HEK293 (cell line): ENCODE results near the gene BTBD6.

ENCODE experiments used
- BCL11A ChIP-seq: fragments of 450-650 bp; formaldehyde crosslinking; IDR thresholded peaks from 2 replicates; pipeline ENCODE4 v1.5.1; 2016; ENCODE audit warnings: low read depth, missing biosample characterization, missing genetic modification characterization
- CTCF ChIP-seq: fragments of 450-650 bp; formaldehyde crosslinking; IDR thresholded peaks from 2 replicates; pipeline ENCODE4 v1.5.1; 2016; ENCODE audit warnings: missing biosample characterization, missing genetic modification characterization
- GFI1B ChIP-seq: fragments of 450-650 bp; formaldehyde crosslinking; IDR thresholded peaks from 2 replicates; pipeline ENCODE4 v1.5.1; 2016; ENCODE audit warnings: missing biosample characterization, missing genetic modification characterization
- KLF7 ChIP-seq: fragments of 450-650 bp; formaldehyde crosslinking; IDR thresholded peaks from 2 replicates; pipeline ENCODE4 v1.5.1; 2016; ENCODE audit warnings: missing biosample characterization, missing genetic modification characterization, borderline replicate concordance
- OSR2 ChIP-seq: fragments of 450-650 bp; formaldehyde crosslinking; IDR thresholded peaks from 2 replicates; pipeline ENCODE4 v1.5.1; 2016; ENCODE audit warnings: missing biosample characterization, missing genetic modification characterization
- PRDM1 ChIP-seq: fragments of 450-650 bp; formaldehyde crosslinking; IDR thresholded peaks from 2 replicates; pipeline ENCODE4; 2016; ENCODE audit warnings: missing biosample characterization, missing genetic modification characterization
- SALL2 ChIP-seq: fragments of 450-650 bp; formaldehyde crosslinking; IDR thresholded peaks from 2 replicates; pipeline ENCODE4 v1.5.0; 2017; ENCODE audit warnings: missing biosample characterization, mild to moderate bottlenecking, missing genetic modification characterization, borderline replicate concordance
- SP3 ChIP-seq: fragments of 450-650 bp; formaldehyde crosslinking; IDR thresholded peaks from 2 replicates; pipeline ENCODE4 v1.5.1; 2016; ENCODE audit warnings: missing biosample characterization, missing genetic modification characterization
- ZBTB8A ChIP-seq: fragments of 450-650 bp; formaldehyde crosslinking; IDR thresholded peaks from 2 replicates; pipeline ENCODE4 v1.5.1; 2016; ENCODE audit warnings: missing biosample characterization, missing genetic modification characterization
- ZFP37 ChIP-seq: fragments of 450-650 bp; formaldehyde crosslinking; IDR thresholded peaks from 2 replicates; pipeline ENCODE4 v1.5.1; 2016; ENCODE audit warnings: missing biosample characterization, missing genetic modification characterization
- ZIC2 ChIP-seq: fragments of 450-650 bp; formaldehyde crosslinking; IDR thresholded peaks from 2 replicates; pipeline ENCODE4 v1.5.1; 2016; ENCODE audit warnings: missing biosample characterization, missing genetic modification characterization
- ZNF10 ChIP-seq: fragments of 450-650 bp; formaldehyde crosslinking; IDR thresholded peaks from 2 replicates; pipeline ENCODE4 v1.5.1; 2017; ENCODE audit warnings: missing biosample characterization, missing genetic modification characterization
- ZNF132 ChIP-seq: fragments of 450-650 bp; formaldehyde crosslinking; IDR thresholded peaks from 2 replicates; pipeline ENCODE4 v1.5.1; 2017; ENCODE audit warnings: missing biosample characterization, missing genetic modification characterization, borderline replicate concordance
- ZNF146 ChIP-seq: fragments of 450-650 bp; formaldehyde crosslinking; IDR thresholded peaks from 2 replicates; pipeline ENCODE4 v1.5.1; 2016; ENCODE audit warnings: missing biosample characterization, missing genetic modification characterization
- ZNF155 ChIP-seq: fragments of 450-650 bp; formaldehyde crosslinking; IDR thresholded peaks from 2 replicates; pipeline ENCODE4 v1.5.1; 2016; ENCODE audit warnings: missing biosample characterization, missing genetic modification characterization
- ZNF174 ChIP-seq: fragments of 450-650 bp; formaldehyde crosslinking; IDR thresholded peaks from 2 replicates; pipeline ENCODE4 v1.5.0; 2017; ENCODE audit warnings: missing biosample characterization, mild to moderate bottlenecking, missing genetic modification characterization
- ZNF202 ChIP-seq: fragments of 450-650 bp; formaldehyde crosslinking; IDR thresholded peaks from 2 replicates; pipeline ENCODE4 v1.5.1; 2016; ENCODE audit warnings: missing biosample characterization, missing genetic modification characterization, borderline replicate concordance
- ZNF24 ChIP-seq: fragments of 450-650 bp; formaldehyde crosslinking; IDR thresholded peaks from 2 replicates; pipeline ENCODE4 v1.5.1; 2016; ENCODE audit warnings: missing biosample characterization, missing genetic modification characterization
- ZNF391 ChIP-seq: fragments of 450-650 bp; formaldehyde crosslinking; IDR thresholded peaks from 2 replicates; pipeline ENCODE4 v1.5.1; 2016; ENCODE audit warnings: low read depth, missing biosample characterization, missing genetic modification characterization, borderline replicate concordance
- ZNF529 ChIP-seq: fragments of 450-650 bp; formaldehyde crosslinking; IDR thresholded peaks from 2 replicates; pipeline ENCODE4 v1.5.1; 2017; ENCODE audit warnings: missing genetic modification characterization, missing biosample characterization; ENCODE audit not compliant: insufficient replicate concordance
- ZNF544 ChIP-seq: fragments of 450-650 bp; formaldehyde crosslinking; IDR thresholded peaks from 2 replicates; pipeline ENCODE4 v1.5.0; 2017; ENCODE audit warnings: missing biosample characterization, missing genetic modification characterization
- ZNF548 ChIP-seq: fragments of 450-650 bp; formaldehyde crosslinking; IDR thresholded peaks from 2 replicates; pipeline ENCODE4 v1.5.1; 2016; ENCODE audit warnings: missing biosample characterization, missing genetic modification characterization
- ZNF600 ChIP-seq: fragments of 450-650 bp; formaldehyde crosslinking; IDR thresholded peaks from 2 replicates; pipeline ENCODE4 v1.5.1; 2016; ENCODE audit warnings: missing biosample characterization, missing genetic modification characterization
- ZNF645 ChIP-seq: fragments of 450-650 bp; formaldehyde crosslinking; IDR thresholded peaks from 2 replicates; pipeline ENCODE4; 2016; ENCODE audit warnings: missing biosample characterization, missing genetic modification characterization
- ZNF654 ChIP-seq: fragments of 450-650 bp; formaldehyde crosslinking; IDR thresholded peaks from 2 replicates; pipeline ENCODE4 v1.5.1; 2016; ENCODE audit warnings: low read depth, missing biosample characterization, missing genetic modification characterization
- ZNF658 ChIP-seq: fragments of 450-650 bp; formaldehyde crosslinking; IDR thresholded peaks from 2 replicates; pipeline ENCODE4; 2016; ENCODE audit warnings: missing biosample characterization, missing genetic modification characterization
- ZNF670 ChIP-seq: fragments of 450-650 bp; formaldehyde crosslinking; IDR thresholded peaks from 2 replicates; pipeline ENCODE4 v1.5.1; 2016; ENCODE audit warnings: missing biosample characterization, missing genetic modification characterization, low read depth
- ZNF707 ChIP-seq: fragments of 450-650 bp; formaldehyde crosslinking; IDR thresholded peaks from 2 replicates; pipeline ENCODE4 v1.5.1; 2016; ENCODE audit warnings: missing biosample characterization, missing genetic modification characterization
- ZNF791 ChIP-seq: fragments of 450-650 bp; formaldehyde crosslinking; IDR thresholded peaks from 2 replicates; pipeline ENCODE4 v1.5.1; 2016; ENCODE audit warnings: missing biosample characterization, missing genetic modification characterization
- ZNF792 ChIP-seq: fragments of 450-650 bp; formaldehyde crosslinking; IDR thresholded peaks from 2 replicates; pipeline ENCODE4 v1.5.1; 2016; ENCODE audit warnings: missing biosample characterization, missing genetic modification characterization
- TF ChIP-seq, protein P1 (sequence below): fragments of 450-650 bp; formaldehyde crosslinking; IDR thresholded peaks from 2 replicates; pipeline ENCODE4 v1.5.1; 2016; ENCODE audit warnings: missing biosample characterization, missing genetic modification characterization
- TF ChIP-seq, protein P2 (sequence below): fragments of 450-650 bp; formaldehyde crosslinking; IDR thresholded peaks from 2 replicates; pipeline ENCODE4 v1.5.1; 2016; ENCODE audit warnings: missing biosample characterization, missing genetic modification characterization
- TF ChIP-seq, protein P3 (sequence below): fragments of 450-650 bp; formaldehyde crosslinking; IDR thresholded peaks from 2 replicates; pipeline ENCODE4 v1.5.1; 2017; ENCODE audit warnings: missing biosample characterization, missing genetic modification characterization
- TF ChIP-seq, protein P4 (sequence below): fragments of 450-650 bp; formaldehyde crosslinking; IDR thresholded peaks from 2 replicates; pipeline ENCODE4 v1.5.1; 2016; ENCODE audit warnings: missing biosample characterization, missing genetic modification characterization

Gene BTBD6

GRCh38 chr14:105203057-105203531 is 45.2 kb upstream of the BTBD6 start (continued):
- no peak for TF ChIP-seq SP3 (tag by site-specific recombination)
- no peak for TF ChIP-seq ZNF174 (tag by site-specific recombination)
- TF ChIP-seq ZNF529 (tag by site-specific recombination) = no peak
- TF ChIP-seq, protein P1, sequence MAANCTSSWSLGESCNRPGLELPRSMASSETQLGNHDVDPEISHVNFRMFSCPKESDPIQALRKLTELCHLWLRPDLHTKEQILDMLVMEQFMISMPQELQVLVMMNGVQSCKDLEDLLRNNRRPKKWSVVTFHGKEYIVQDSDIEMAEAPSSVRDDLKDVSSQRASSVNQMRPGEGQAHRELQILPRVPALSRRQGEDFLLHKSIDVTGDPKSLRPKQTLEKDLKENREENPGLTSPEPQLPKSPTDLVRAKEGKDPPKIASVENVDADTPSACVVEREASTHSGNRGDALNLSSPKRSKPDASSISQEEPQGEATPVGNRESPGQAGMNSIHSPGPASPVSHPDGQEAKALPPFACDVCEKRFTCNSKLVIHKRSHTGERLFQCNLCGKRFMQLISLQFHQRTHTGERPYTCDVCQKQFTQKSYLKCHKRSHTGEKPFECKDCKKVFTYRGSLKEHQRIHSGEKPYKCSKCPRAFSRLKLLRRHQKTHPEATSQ = no peak
- TF ChIP-seq ZNF202 = no peak
- TF ChIP-seq ZNF146 (tag by site-specific recombination) = no peak
- no peak for TF ChIP-seq ZNF670 (tag by site-specific recombination)
- TF ChIP-seq ZNF645 = no peak
- TF ChIP-seq ZNF10 (tag by site-specific recombination) = no peak
- no peak for TF ChIP-seq ZNF132 (tag by site-specific recombination)
- TF ChIP-seq, protein P2, sequence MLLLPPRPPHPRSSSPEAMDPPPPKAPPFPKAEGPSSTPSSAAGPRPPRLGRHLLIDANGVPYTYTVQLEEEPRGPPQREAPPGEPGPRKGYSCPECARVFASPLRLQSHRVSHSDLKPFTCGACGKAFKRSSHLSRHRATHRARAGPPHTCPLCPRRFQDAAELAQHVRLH (tag by site-specific recombination) = no peak
- TF ChIP-seq ZNF548 (tag by site-specific recombination) = no peak
- TF ChIP-seq ZNF391 (tag by site-specific recombination) = no peak
- peak; percentile 90 for TF ChIP-seq CTCF (tag by site-specific recombination)
- TF ChIP-seq ZNF707 = no peak
- no peak for TF ChIP-seq ZNF24 (tag by site-specific recombination)
- TF ChIP-seq ZBTB8A (tag by site-specific recombination) = peak; percentile 69
- TF ChIP-seq ZNF792 (tag by site-specific recombination) = no peak
- TF ChIP-seq ZNF155 (tag by site-specific recombination) = no peak
- no peak for TF ChIP-seq ZNF791 (tag by site-specific recombination)
- TF ChIP-seq, protein P3, sequence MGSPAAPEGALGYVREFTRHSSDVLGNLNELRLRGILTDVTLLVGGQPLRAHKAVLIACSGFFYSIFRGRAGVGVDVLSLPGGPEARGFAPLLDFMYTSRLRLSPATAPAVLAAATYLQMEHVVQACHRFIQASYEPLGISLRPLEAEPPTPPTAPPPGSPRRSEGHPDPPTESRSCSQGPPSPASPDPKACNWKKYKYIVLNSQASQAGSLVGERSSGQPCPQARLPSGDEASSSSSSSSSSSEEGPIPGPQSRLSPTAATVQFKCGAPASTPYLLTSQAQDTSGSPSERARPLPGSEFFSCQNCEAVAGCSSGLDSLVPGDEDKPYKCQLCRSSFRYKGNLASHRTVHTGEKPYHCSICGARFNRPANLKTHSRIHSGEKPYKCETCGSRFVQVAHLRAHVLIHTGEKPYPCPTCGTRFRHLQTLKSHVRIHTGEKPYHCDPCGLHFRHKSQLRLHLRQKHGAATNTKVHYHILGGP (tag by site-specific recombination) = no peak
- peak; percentile 30 for TF ChIP-seq ZNF654 (tag by site-specific recombination)
- no peak for TF ChIP-seq OSR2 (tag by site-specific recombination)
- TF ChIP-seq, protein P4, sequence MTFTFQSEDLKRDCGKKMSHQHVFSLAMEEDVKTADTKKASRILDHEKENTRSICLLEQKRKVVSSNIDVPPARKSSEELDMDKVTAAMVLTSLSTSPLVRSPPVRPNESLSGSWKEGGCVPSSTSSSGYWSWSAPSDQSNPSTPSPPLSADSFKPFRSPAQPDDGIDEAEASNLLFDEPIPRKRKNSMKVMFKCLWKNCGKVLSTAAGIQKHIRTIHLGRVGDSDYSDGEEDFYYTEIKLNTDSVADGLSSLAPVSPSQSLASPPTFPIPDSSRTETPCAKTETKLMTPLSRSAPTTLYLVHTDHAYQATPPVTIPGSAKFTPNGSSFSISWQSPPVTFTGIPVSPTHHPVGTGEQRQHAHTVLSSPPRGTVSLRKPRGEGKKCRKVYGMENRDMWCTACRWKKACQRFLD = no peak
- peak; percentile 93 for TF ChIP-seq ZIC2 (tag by site-specific recombination)
- no peak for TF ChIP-seq ZNF544 (tag by site-specific recombination)
- TF ChIP-seq BCL11A = no peak
- TF ChIP-seq GFI1B = no peak
- TF ChIP-seq ZNF658 (tag by site-specific recombination) = no peak
- no peak for TF ChIP-seq SALL2 (tag by site-specific recombination)
- TF ChIP-seq KLF7 = no peak
- TF ChIP-seq PRDM1 (tag by site-specific recombination) = no peak
- peak; percentile 44 for TF ChIP-seq ZNF600 (tag by site-specific recombination)
- TF ChIP-seq ZFP37 (tag by site-specific recombination) = peak; percentile 76; the same call in 1 of the 2 replicates
